Mesothelial cell of epicardium (in vitro differentiated cells): ENCODE data around the gene FAM221A. TPM values are rescaled to one million over a fixed set of nuclear protein-coding genes. Genes with fewer than 3 reads are reported as not detected.
A peak's percentile ranks its signal among the peaks of the same experiment; 100 is the strongest.

Experiments used
- DNase-seq, 2 experiments: peaks; one replicate each; pipeline ENCODE4 v3.0.0; 2021; ENCODE audit warnings: low spot score in 2 of 2; ENCODE audit not compliant: unreplicated experiment in 2 of 2
- H3K27ac Mint-ChIP-seq: 2 replicates; pipeline ENCODE4 v1.8.0; 2021; ENCODE audit warnings: mixed read lengths
- H3K27me3 Mint-ChIP-seq: 2 replicates; pipeline ENCODE4 v1.8.0; 2021; ENCODE audit warnings: low read depth, mixed read lengths
- H3K36me3 Mint-ChIP-seq: 2 replicates; pipeline ENCODE4 v1.8.0; 2021; ENCODE audit warnings: mixed read lengths
- H3K4me1 Mint-ChIP-seq: 2 replicates; pipeline ENCODE4 v1.8.0; 2021; ENCODE audit warnings: mixed read lengths
- H3K4me3 Mint-ChIP-seq: 2 replicates; pipeline ENCODE4 v1.8.0; 2021; ENCODE audit warnings: mild to moderate bottlenecking, moderate library complexity, mixed read lengths
- H3K9me3 Mint-ChIP-seq: 2 replicates; pipeline ENCODE4 v1.8.0; 2021; ENCODE audit warnings: mixed read lengths
- total RNA-seq: library from RNA; stranded (reverse); gene quantifications from 3 replicates; pipeline ENCODE4 v1.2.1, GENCODE V29; 2021
- TF ChIP-seq, protein P1 (sequence below): fragments of 200-600 bp; sonication (generic); IDR thresholded peaks from one replicate; pipeline ENCODE4 v1.5.0; 2021; ENCODE audit warnings: antibody characterized with exemption; ENCODE audit not compliant: unreplicated experiment

Gene FAM221A
- total RNA-seq, 1 donor from 2014 or later: 18.4 TPM

- H3K9me3 Mint-ChIP-seq: peaks cover 38% of the 10 kb centered on the region
- H3K36me3 Mint-ChIP-seq: peaks cover 24% of the 10 kb centered on the region
- H3K27ac Mint-ChIP-seq: no peak overlapping the region
- no peaks in the 10 kb centered on the region for H3K27me3 Mint-ChIP-seq
- TF ChIP-seq, protein P1, sequence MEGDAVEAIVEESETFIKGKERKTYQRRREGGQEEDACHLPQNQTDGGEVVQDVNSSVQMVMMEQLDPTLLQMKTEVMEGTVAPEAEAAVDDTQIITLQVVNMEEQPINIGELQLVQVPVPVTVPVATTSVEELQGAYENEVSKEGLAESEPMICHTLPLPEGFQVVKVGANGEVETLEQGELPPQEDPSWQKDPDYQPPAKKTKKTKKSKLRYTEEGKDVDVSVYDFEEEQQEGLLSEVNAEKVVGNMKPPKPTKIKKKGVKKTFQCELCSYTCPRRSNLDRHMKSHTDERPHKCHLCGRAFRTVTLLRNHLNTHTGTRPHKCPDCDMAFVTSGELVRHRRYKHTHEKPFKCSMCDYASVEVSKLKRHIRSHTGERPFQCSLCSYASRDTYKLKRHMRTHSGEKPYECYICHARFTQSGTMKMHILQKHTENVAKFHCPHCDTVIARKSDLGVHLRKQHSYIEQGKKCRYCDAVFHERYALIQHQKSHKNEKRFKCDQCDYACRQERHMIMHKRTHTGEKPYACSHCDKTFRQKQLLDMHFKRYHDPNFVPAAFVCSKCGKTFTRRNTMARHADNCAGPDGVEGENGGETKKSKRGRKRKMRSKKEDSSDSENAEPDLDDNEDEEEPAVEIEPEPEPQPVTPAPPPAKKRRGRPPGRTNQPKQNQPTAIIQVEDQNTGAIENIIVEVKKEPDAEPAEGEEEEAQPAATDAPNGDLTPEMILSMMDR: no peak
- no peak overlapping the region for H3K4me3 Mint-ChIP-seq
- no peak for DNase-seq
- no peaks in the 10 kb centered on the region for H3K4me1 Mint-ChIP-seq
Measured at GRCh38 chr7:23709081-23709750, 29.2 kb downstream of the FAM221A start.

DNA sequence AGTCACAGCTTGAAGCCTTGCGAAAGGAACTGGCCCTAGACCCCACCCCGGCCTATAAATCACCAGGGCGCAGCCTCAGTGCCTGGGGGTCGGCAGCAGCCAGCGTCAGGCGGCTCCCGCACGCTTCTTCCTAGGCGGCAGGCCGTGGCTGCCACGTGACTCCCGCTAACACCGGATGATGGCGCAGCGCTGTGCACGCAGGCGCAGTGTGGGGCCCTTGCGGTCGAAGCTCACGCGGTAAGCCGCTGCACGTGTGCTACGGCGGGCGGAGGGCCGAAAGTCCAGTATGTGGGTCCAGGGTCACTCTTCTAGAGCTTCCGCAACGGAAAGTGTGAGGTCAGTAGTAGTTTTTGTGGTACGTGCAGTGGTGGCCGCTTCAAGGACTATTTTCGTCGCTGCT, 30.0 kb downstream of the FAM221A start, which contains the start of gene STK31:
STK31 (plus strand) TSS at position 220 of the 400 bp plus-strand sequence; CDS start at position 287, 67 bp downstream.
- TF ChIP-seq, protein P1: no peak
- peaks cover 16% of the 10 kb centered on the region for H3K36me3 Mint-ChIP-seq
- peaks cover 30% of the 10 kb centered on the region for H3K9me3 Mint-ChIP-seq
- H3K27me3 Mint-ChIP-seq: no peaks in the 10 kb centered on the region
- no peak within 1 kb of the TSS for H3K27ac Mint-ChIP-seq
- no peak within 1 kb of the TSS for H3K4me3 Mint-ChIP-seq
- DNase-seq: no peak
- no peaks in the 10 kb centered on the region for H3K4me1 Mint-ChIP-seq

DNA sequence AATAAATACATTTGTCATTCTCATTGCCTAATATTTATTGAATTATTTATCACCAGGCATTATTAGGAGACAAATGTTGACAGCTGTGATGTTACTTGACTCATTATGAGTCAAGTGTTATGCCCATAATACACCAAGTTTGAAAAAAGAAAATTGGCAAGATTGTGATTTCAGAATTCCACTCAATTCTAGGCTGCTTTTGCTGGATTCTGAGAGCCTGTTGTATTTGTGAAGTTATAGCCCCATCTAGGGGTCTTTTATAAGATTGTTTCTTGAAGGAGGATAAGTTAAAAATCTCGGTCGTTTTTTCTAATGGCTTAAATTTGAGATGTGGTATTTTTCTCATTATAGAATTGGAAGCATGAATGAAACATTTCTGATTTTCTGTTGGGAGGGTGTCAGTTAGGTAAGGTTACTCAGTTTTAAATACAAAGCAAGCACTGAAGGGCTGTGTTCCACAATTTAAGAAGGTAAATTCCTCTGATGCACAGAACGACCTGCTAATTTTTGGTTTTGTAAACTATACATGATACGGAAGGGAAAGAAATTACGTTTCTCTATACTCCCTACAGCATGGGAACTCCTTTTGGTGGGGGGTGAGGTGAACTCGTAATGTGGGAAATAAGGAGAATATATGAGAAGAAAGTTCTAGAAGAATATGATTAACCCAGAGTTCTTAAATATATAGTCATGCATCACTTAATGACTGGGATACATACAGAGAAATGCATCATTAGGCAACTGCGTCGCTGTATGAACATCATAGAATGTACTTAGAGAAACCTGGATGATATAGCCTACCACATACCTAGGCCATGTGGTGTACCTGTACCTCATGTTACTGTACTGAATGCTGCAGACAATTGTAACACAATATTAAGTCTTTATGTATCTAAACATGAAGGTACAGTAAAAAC, 32.6 kb downstream of the FAM221A start:
- DNase-seq: no peak
- H3K4me1 Mint-ChIP-seq: no peaks in the 10 kb centered on the region
- peaks cover 15% of the 10 kb centered on the region for H3K9me3 Mint-ChIP-seq
- H3K27ac Mint-ChIP-seq: no peak overlapping the region
- no peak overlapping the region for H3K4me3 Mint-ChIP-seq
- H3K27me3 Mint-ChIP-seq: no peaks in the 10 kb centered on the region
- H3K36me3 Mint-ChIP-seq: no peaks in the 10 kb centered on the region
- TF ChIP-seq, protein P1: peak; percentile 74

DNA sequence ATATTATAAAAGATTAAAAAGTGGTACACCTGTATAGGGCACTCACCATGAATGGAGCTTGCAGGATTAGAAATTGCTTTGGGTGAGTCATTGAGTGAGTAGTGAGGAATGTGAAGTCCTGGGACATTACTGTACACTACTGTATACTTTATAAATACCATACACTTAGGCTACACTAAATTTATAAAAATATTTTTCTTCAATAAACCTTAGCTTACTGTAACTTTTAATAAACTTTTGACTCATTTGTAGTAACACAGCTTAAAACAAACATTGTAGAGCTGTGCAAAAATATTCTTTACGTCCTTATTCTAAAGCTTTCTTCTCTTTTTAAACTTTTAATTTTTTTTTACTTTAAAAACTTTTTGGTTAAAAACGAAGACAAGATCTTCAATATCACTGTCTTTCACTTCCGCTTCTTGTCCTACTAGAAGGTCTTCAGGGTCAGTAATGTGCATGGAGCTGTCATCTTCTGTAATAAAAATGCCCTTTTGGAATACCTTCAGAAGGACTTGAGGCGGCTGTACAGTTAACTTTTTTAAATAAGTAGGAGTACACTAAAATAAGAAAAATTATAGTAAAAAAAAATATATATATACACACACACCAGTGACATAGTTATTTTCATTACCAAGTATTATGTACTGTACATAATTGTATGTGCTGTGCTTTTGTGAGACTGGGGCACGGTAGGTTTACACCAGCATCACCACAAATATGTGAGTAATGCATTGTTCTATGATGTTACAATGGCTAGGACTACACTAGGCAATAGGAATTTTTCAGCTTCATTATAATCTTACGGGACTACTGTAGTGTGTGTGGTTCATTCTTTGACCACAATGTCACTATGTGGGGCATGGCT, 33.5 kb downstream of the FAM221A start:
- H3K4me3 Mint-ChIP-seq: no peak overlapping the region
- TF ChIP-seq, protein P1: no peak

DNA sequence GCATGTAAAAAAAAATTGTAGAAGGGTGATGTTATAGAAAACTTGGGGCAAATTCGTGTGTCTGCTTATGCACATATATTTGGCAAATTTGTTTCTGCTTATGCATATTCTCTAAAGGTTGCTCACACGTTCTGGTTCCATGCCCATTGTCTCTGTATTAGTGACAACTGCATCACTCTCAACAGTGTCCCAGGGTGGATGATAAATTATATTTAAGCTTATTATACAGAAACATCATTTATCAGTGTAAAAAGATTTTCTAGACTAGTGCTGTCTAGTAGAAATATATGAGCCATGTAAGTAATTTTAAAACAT, 34.1 kb downstream of the FAM221A start:
- TF ChIP-seq, protein P1: no peak
- Mint-ChIP-seq H3K36me3 (no peaks in the 10 kb centered on the region), H3K4me1 (no peaks in the 10 kb centered on the region), H3K9me3 (peaks cover 4% of the 10 kb centered on the region), H3K27me3 (no peaks in the 10 kb centered on the region), H3K27ac (no peak overlapping the region), H3K4me3 (no peak overlapping the region)
- DNase-seq: no peak

More for the DNA sequence above, 33.5 kb downstream of the FAM221A start:
- no peaks in the 10 kb centered on the region for H3K4me1 Mint-ChIP-seq
- peaks cover 10% of the 10 kb centered on the region for H3K9me3 Mint-ChIP-seq
- no peaks in the 10 kb centered on the region for H3K36me3 Mint-ChIP-seq
- no peak for DNase-seq
- no peak overlapping the region for H3K27ac Mint-ChIP-seq
- H3K27me3 Mint-ChIP-seq: no peaks in the 10 kb centered on the region
